ENCODE results near the gene UBXN1. TPM values are rescaled to one million over a fixed set of nuclear protein-coding genes. Genes with fewer than 3 reads are reported as not detected.

Gene UBXN1, protein sequence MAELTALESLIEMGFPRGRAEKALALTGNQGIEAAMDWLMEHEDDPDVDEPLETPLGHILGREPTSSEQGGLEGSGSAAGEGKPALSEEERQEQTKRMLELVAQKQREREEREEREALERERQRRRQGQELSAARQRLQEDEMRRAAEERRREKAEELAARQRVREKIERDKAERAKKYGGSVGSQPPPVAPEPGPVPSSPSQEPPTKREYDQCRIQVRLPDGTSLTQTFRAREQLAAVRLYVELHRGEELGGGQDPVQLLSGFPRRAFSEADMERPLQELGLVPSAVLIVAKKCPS
- 111 to 129 TPM (median 116 TPM) in 5 replicates for total RNA-seq (2022; extraction: Qiagen RNA extraction; ENCODE audit: low read depth)

GRCh38 chr11:62678770-62679696 is at the start of gene UBXN1:
TSS of gene UBXN1 (minus strand) at chr11:62679073. CDS start at chr11:62678923, 150 bp downstream.

GRCh38 chr11:62728171-62728988 is 49.5 kb upstream of the UBXN1 start, which contains the start of gene TTC9C:
TSS of gene TTC9C (plus strand) at chr11:62728486. CDS start at chr11:62728849, 363 bp downstream.

DNA sequence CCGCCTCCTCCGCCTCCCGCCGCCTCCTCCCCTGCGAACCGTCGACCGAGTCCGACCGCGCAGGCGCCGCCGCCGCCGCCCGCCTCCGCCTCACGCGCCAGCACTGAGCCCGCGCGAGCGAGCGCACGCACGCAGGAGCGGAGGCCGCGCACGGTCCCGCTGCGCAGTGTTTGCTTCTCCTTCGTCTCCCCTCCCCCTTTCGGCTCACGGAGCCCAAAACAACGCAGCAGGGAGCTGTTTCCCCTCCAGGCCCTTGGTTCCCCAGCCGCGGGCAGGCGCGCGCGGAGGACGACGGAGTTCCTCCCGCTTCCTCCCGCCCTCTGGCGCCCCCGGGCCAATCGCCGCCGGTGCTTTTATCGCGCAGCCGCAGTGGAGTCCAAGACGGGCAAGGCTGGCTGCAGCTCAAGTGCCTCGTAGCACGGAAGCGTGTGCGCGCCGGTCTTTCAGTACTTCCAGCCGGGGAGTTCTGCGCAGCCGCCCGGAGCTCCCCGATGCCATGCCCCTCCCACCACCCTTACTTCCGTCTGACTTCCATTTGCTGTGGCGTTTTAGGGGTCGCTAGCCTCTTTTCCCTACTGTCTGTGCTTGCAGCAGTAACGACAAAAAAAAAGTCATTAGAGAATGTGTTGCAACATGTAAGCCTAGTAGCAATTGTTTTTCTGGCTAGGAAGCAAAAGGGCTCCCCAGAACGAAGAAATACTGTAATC is 48.4 kb upstream of the UBXN1 start, which contains the start of gene HNRNPUL2:
Gene HNRNPUL2, minus strand, starts transcription at position 293 of the 707 bp plus-strand sequence. CDS start 301 bp downstream, outside the sequence.

DNA sequence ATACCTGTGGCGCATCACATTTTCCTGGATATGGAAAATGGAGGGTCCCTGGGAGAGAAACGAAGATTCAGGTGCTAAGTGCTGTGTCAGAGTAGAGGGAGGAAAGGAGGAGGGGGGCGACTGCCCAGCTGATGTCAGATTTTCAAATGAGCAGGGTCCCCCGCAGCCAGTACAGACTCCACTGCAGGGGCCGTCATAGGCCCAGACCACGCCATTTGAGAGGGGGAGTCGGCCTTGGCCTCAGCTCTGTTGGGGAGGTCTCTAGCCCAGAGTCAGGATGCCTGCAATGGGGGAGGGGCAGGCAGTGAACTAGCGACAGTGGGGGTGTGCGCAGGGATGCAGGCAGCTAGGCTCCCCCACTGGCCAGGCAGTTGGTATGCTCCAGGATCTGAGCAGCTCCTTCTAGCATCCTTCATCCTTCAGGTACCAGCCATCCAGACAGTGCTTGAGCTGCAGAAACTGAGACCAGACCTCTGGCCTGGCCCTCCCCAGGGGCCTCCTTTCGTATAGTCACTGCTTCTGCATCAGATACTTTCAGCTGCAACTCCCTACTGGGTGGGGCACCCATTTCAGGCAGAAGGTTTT is 28.5 kb upstream of the UBXN1 start, which contains the start of the genes BSCL2 and GNG3:
Gene BSCL2, minus strand, starts transcription at position 148 of the 585 bp plus-strand sequence. CDS start 229 bp downstream, outside the sequence.
Gene GNG3, plus strand, starts transcription at position 400 of the 585 bp plus-strand sequence. CDS start 620 bp downstream, outside the sequence.

DNA sequence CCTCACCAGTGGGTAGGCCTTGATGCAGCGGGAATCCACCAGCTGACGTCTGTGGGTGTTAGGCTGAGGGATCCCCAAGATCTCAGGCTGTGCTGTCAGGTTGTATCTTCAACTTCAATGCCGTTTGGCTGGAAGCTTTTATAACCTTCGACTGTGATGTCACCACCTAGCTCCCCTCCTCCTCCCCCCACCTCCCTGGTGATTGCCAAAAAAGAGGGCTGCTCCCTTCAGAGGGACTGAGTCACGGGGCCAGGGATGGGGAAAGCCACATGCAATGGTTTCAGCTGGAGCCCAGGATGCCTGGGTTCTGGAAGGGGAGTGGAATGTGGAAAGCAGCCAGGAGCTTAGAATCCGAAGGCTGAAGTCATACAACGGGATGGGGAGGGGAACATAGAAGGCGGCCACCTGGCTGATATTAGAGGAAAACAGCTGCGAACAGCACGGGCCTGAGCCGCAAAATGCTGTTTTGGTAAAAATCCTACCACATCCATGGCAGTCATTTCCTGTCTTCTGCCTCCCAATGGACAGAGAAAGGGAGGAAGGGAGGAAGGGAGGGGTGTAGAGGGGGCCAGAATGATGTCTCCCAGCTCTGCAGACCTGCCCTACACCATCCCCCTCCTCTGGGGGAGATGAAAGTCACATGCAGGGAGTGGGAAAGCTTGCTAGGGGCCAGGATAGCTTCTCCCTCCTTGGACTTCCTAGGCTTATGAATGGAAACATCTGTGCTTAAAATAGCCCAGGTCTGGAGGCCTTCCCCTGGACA is 10.7 kb upstream of the UBXN1 start, which contains the start of gene LRRN4CL:
Gene LRRN4CL, minus strand, starts transcription at position 110 of the 763 bp plus-strand sequence. CDS start 1,022 bp downstream, outside the sequence.

GRCh38 chr11:62671608-62672389 is 7.1 kb downstream of the UBXN1 start, which contains the start of the genes LBHD1 and UQCC3:
TSS of gene LBHD1 (minus strand) at chr11:62672267. CDS start at chr11:62670031, 2,236 bp downstream.
TSS of gene UQCC3 (plus strand) at chr11:62671673. CDS start at chr11:62671746, 73 bp downstream.

GRCh38 chr11:62665075-62665598 is 13.7 kb downstream of the UBXN1 start, which contains the start of the genes C11orf98 and CSKMT:
TSS of gene C11orf98 (minus strand) at chr11:62665210. CDS start at chr11:62665169, 41 bp downstream.
TSS of gene CSKMT (plus strand) at chr11:62665312. CDS start at chr11:62665880, 568 bp downstream.

GRCh38 chr11:62645946-62646824 is 32.7 kb downstream of the UBXN1 start, which contains the start of gene GANAB:
TSS of gene GANAB (minus strand) at chr11:62646613. CDS start at chr11:62646599, 14 bp downstream.

Other genes with a start within 250 kb of the UBXN1 start
- gene AHNAK, start 132.3 kb downstream of the UBXN1 start, total RNA-seq (2022; extraction: Qiagen RNA extraction; ENCODE audit: low read depth) = 304 to 395 TPM (median 360 TPM) in 5 replicates
- 1,850 to 2,033 TPM (median 1,975 TPM) in 5 replicates for gene EEF1G, start 105.2 kb downstream of the UBXN1 start, total RNA-seq (2022; extraction: Qiagen RNA extraction; ENCODE audit: low read depth)
- gene TUT1, start 87.5 kb downstream of the UBXN1 start, total RNA-seq (2022; extraction: Qiagen RNA extraction; ENCODE audit: low read depth) = 12.2 to 15.0 TPM (median 14.7 TPM) in 5 replicates
- 82.9 to 91.9 TPM (median 87.9 TPM) in 5 replicates for gene MTA2, start 77.2 kb downstream of the UBXN1 start, total RNA-seq (2022; extraction: Qiagen RNA extraction; ENCODE audit: low read depth)
- gene EML3, start 66.3 kb downstream of the UBXN1 start, total RNA-seq (2022; extraction: Qiagen RNA extraction; ENCODE audit: low read depth) = 17.5 to 23.8 TPM (median 22.3 TPM) in 5 replicates
- 3.7 to 5.5 TPM (median 4.0 TPM) in 5 replicates for gene ROM1, start 65.8 kb downstream of the UBXN1 start, total RNA-seq (2022; extraction: Qiagen RNA extraction; ENCODE audit: low read depth)
- 41.9 to 58.0 TPM (median 50.7 TPM) in 5 replicates for gene B3GAT3, start 57.1 kb downstream of the UBXN1 start, total RNA-seq (2022; extraction: Qiagen RNA extraction; ENCODE audit: low read depth)
- gene GANAB, start 32.5 kb downstream of the UBXN1 start, total RNA-seq (2022; extraction: Qiagen RNA extraction; ENCODE audit: low read depth) = 237 to 277 TPM (median 252 TPM) in 5 replicates
- 16.8 to 21.9 TPM (median 20.6 TPM) in 5 replicates for gene INTS5, start 25.8 kb downstream of the UBXN1 start, total RNA-seq (2022; extraction: Qiagen RNA extraction; ENCODE audit: low read depth)
- gene C11orf98, start 13.9 kb downstream of the UBXN1 start, total RNA-seq (2022; extraction: Qiagen RNA extraction; ENCODE audit: low read depth) = 128 to 151 TPM (median 135 TPM) in 5 replicates
- gene CSKMT, start 13.8 kb downstream of the UBXN1 start, total RNA-seq (2022; extraction: Qiagen RNA extraction; ENCODE audit: low read depth) = 10.6 to 15.9 TPM (median 12.7 TPM) in 5 replicates
- 26.5 to 36.8 TPM (median 35.2 TPM) in 5 replicates for gene UQCC3, start 7.4 kb downstream of the UBXN1 start, total RNA-seq (2022; extraction: Qiagen RNA extraction; ENCODE audit: low read depth)
- gene LBHD1, start 6.8 kb downstream of the UBXN1 start, total RNA-seq (2022; extraction: Qiagen RNA extraction; ENCODE audit: low read depth) = 3.8 to 4.6 TPM (median 4.2 TPM) in 5 replicates
- gene LRRN4CL, start 10.5 kb upstream of the UBXN1 start, total RNA-seq (2022; extraction: Qiagen RNA extraction; ENCODE audit: low read depth) = 0.06 to 0.17 TPM (median 0.10 TPM) in 4 of 5 replicates, not detected in the other
- gene BSCL2, start 28.4 kb upstream of the UBXN1 start, total RNA-seq (2022; extraction: Qiagen RNA extraction; ENCODE audit: low read depth) = 61.1 to 97.7 TPM (median 72.8 TPM) in 5 replicates
- gene GNG3, start 28.6 kb upstream of the UBXN1 start, total RNA-seq (2022; extraction: Qiagen RNA extraction; ENCODE audit: low read depth) = not detected in 5 replicates
- gene HNRNPUL2, start 48.4 kb upstream of the UBXN1 start, total RNA-seq (2022; extraction: Qiagen RNA extraction; ENCODE audit: low read depth) = 36.2 to 42.4 TPM (median 39.6 TPM) in 5 replicates
- 29.4 to 34.3 TPM (median 30.7 TPM) in 5 replicates for gene TTC9C, start 49.4 kb upstream of the UBXN1 start, total RNA-seq (2022; extraction: Qiagen RNA extraction; ENCODE audit: low read depth)
- gene ZBTB3, start 75.1 kb upstream of the UBXN1 start, total RNA-seq (2022; extraction: Qiagen RNA extraction; ENCODE audit: low read depth) = 1.2 to 1.9 TPM (median 1.4 TPM) in 5 replicates
- 172 to 182 TPM (median 178 TPM) in 5 replicates for gene POLR2G, start 82.5 kb upstream of the UBXN1 start, total RNA-seq (2022; extraction: Qiagen RNA extraction; ENCODE audit: low read depth)
- 12.1 to 14.7 TPM (median 12.9 TPM) in 5 replicates for gene TAF6L, start 92.3 kb upstream of the UBXN1 start, total RNA-seq (2022; extraction: Qiagen RNA extraction; ENCODE audit: low read depth)
- gene TMEM179B, start 108.3 kb upstream of the UBXN1 start, total RNA-seq (2022; extraction: Qiagen RNA extraction; ENCODE audit: low read depth) = 77.5 to 92.9 TPM (median 83.8 TPM) in 5 replicates
- 18.0 to 29.5 TPM (median 28.1 TPM) in 5 replicates for gene TMEM223, start 112.9 kb upstream of the UBXN1 start, total RNA-seq (2022; extraction: Qiagen RNA extraction; ENCODE audit: low read depth)
- gene NXF1, start 126.4 kb upstream of the UBXN1 start, total RNA-seq (2022; extraction: Qiagen RNA extraction; ENCODE audit: low read depth) = 38.0 to 53.7 TPM (median 50.7 TPM) in 5 replicates
- 17.8 to 25.6 TPM (median 24.5 TPM) in 5 replicates for gene STX5, start 153.0 kb upstream of the UBXN1 start, total RNA-seq (2022; extraction: Qiagen RNA extraction; ENCODE audit: low read depth)
- not detected in 5 replicates for gene TEX54, start 153.8 kb upstream of the UBXN1 start, total RNA-seq (2022; extraction: Qiagen RNA extraction; ENCODE audit: low read depth)
- 73.9 to 82.8 TPM (median 77.6 TPM) in 5 replicates for gene WDR74, start 160.5 kb upstream of the UBXN1 start, total RNA-seq (2022; extraction: Qiagen RNA extraction; ENCODE audit: low read depth)
- gene SLC3A2, start 201.8 kb upstream of the UBXN1 start, total RNA-seq (2022; extraction: Qiagen RNA extraction; ENCODE audit: low read depth) = 877 to 1,068 TPM (median 992 TPM) in 5 replicates
- gene CHRM1, start 242.3 kb upstream of the UBXN1 start, total RNA-seq (2022; extraction: Qiagen RNA extraction; ENCODE audit: low read depth) = 0.06 TPM in 2 of 5 replicates, not detected in the others

Data from A549 treated with GW870086 at 1 μM for 4 hours (cell line).